Coronary artery (tissue), 2 donors: Measurements from ENCODE around the gene GPR183.

Experiments
- DNase-seq: peaks from one replicate; pipeline ENCODE4 v3.0.0-alpha.2; 2017; ENCODE audit warnings: low spot score
- H3K27ac ChIP-seq, 2 donors: fragments of 200-600 bp; sonication (generic); one replicate each; pipeline ENCODE4 v1.5.1; 2016 to 2019
- H3K4me3 ChIP-seq: fragments of 200-600 bp; sonication (generic); 2 replicates; pipeline ENCODE4 v1.5.1; 2016; ENCODE audit warnings: mild to moderate bottlenecking, moderate library complexity
- CTCF ChIP-seq: fragments of 200-600 bp; sonication (generic); IDR thresholded peaks from one replicate; pipeline ENCODE4 v1.5.1; 2019; ENCODE audit warnings: antibody characterized with exemption

The GPR183 gene

GRCh38 chr13:99353246-99353600 is 46.0 kb upstream of the GPR183 start:
- Histone ChIP-seq H3K27ac (no peak overlapping the region), H3K4me3 (no peak overlapping the region)
- DNase-seq = no peak
- no peak for TF ChIP-seq CTCF

- Histone ChIP-seq H3K27ac (no peak overlapping the region), H3K4me3 (no peak overlapping the region)
- no peak for TF ChIP-seq CTCF
- no peak for DNase-seq
Measured at GRCh38 chr13:99352351-99353245, 45.4 kb upstream of the GPR183 start.

GRCh38 chr13:99351772-99352171 is 44.6 kb upstream of the GPR183 start:
- H3K27ac ChIP-seq = no peak overlapping the region
- DNase-seq = no peak
- no peak for TF ChIP-seq CTCF

GRCh38 chr13:99350191-99350590 is 43.0 kb upstream of the GPR183 start:
- no peak for TF ChIP-seq CTCF

More at GRCh38 chr13:99351772-99352171, 44.6 kb upstream of the GPR183 start:
- H3K4me3 ChIP-seq = no peak overlapping the region

GRCh38 chr13:99347911-99348451 is 40.8 kb upstream of the GPR183 start:
- DNase-seq = no peak
- H3K27ac ChIP-seq = no peak overlapping the region
- no peak for TF ChIP-seq CTCF

More at GRCh38 chr13:99350191-99350590, 43.0 kb upstream of the GPR183 start:
- DNase-seq = no peak
- Histone ChIP-seq H3K4me3 (no peak overlapping the region), H3K27ac (no peak overlapping the region)

GRCh38 chr13:99347335-99347878 is 40.2 kb upstream of the GPR183 start:
- H3K4me3 ChIP-seq = no peak overlapping the region
- TF ChIP-seq CTCF = no peak
- no peak overlapping the region for H3K27ac ChIP-seq
- DNase-seq = no peak

More at GRCh38 chr13:99347911-99348451, 40.8 kb upstream of the GPR183 start:
- no peak overlapping the region for H3K4me3 ChIP-seq
